ENCODE data around the gene CYP11A1.
"Not testable (repeated sequence)": the region's sequence is repeated elsewhere in the genome, so short reads cannot be mapped to it uniquely, and the experiment has no call there.

Gene CYP11A1

DNA sequence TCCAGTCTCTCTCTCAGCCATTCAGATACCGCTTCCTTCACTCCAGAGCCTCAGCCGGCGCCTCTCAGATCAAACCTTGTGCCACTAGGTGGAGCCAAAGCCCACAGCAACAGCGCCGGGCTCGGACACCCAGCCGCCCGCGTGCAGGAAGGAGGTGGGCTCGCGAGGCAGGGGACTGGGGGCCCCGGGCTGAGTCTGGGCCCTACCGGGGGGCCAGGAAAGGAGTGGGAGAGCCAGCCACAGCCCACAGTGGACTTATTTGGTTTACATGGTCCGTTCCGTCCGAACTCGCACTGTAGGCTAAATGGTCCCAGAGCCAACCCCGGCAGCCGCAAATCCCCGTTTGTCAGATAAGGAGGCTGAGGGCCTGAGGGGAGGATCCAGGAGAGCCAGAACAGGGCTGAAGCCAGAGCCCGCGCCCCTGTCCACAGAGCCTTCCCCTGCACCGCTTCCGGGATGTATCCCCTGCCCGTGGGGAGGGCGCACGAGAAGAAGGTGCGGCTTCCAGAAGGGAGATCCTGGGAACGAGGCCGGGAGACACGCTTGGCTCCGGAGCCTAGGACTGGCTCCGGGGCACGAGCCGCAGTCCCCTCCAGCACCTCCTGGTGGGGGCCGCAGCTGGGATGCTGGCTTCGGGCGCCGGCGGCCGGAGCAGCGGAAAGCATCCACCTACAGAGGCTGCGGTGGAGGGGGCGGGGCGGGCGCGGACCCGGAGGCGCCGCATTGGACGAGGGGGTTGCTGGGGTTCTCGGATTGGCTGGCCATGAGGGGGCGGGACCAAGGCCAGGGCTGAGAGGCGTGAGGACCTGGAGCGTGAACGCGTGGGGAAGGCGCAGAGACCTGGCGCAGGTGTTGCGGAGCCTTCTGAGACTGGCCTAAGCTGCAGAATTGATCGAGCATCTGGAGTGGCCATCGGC is 6.5 kb upstream of the CYP11A1 start:
- DNase-seq = peak; percentile 94

DNA sequence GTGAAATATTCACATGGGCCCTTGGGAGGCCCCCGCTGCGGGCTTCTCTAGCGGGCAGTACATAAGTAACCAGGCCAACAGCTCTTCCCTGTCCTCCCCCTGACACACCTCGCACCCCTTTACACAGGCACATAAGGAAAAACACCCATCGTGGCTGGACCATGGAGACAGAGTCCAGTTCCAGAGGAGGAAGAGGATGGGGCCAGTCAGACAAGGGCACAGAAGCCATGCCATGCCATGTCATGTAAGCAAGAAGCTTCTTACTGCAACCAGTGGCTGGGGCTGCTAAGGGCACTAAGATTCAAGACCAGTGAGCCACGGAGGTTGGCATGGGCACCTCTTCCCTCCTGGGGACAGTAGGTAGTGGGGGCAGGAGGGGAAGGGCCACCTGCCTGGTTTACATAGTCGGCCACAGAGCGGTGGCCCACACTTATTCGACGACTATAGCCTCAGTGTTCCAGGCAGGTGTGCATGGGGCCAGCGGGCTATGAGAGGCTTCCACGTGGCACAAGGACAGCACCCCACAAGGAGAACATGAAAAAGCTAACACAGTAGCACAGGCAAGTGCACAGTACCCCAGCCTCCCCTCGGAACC is 5.7 kb upstream of the CYP11A1 start:
- DNase-seq = no peak

DNA sequence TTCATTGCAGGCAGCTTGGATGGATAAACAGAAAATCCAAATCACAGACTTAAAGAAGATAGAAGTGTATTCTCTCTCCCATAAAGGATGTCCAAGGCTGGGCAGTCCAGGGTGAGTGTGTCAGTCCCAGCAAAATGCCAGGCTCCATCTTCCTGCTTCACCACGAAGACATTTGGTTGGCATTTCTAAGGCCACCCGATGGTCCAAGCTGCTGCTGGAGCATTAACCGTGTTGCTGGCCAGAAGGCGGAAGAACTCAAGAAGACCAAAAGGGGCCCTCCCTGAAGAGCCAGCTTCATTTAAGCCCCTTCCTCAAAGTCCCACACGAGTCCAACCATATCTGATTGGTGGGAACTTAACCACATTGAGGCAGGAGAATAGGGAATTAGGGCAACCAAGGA is 3.0 kb upstream of the CYP11A1 start:
- DNase-seq = no peak

DNA sequence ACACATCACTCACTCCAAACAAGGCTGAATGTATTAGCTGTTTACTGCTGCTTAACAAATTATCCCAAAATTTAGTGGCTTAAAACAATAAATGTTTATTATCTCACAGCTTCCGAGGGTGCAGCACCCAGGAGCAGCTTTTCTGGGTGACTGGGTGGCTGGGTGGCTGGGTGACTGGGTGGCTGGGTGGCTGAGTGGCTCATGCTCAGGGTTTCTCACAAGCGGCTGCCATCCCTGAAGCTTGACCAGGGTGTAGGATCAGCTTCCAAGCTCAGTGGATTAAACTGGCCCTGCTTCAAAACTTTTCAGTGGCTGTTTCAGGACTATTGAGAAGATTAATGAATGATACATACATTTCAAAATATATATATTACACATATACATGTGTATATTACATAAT is 2.3 kb upstream of the CYP11A1 start:
- no peak for DNase-seq

DNA sequence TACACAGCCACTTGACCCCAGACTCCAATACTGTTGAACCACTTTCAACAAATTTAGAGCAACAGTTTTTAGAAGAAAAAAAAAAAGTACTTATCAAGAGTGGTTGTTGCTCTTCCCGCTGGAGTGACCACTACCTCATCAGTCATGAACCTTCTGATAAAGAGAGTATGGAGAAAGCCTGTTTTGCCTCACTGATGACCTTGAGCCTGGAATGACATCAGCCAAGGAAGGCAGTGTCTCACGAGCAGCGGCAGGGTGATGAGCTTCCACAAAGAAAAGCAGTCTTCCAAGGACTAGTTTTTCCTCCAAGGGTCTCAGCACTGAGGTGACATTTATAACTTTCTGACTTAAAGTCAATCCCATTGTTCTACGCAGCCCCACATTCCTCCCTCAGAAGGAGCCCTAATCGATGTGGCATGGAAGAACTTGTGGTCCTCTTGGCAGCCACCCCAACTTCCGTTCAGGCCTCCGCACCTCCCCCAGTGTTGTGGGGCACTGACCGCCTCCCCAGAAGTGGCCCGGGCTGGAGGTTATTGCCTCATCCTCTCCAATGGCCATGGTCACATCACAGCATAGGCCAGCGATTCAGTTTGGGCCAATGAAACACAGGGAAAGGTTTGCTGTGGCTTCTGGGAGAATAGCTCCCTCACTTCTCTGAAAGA is 1.8 kb upstream of the CYP11A1 start:
- no peak for DNase-seq

DNA sequence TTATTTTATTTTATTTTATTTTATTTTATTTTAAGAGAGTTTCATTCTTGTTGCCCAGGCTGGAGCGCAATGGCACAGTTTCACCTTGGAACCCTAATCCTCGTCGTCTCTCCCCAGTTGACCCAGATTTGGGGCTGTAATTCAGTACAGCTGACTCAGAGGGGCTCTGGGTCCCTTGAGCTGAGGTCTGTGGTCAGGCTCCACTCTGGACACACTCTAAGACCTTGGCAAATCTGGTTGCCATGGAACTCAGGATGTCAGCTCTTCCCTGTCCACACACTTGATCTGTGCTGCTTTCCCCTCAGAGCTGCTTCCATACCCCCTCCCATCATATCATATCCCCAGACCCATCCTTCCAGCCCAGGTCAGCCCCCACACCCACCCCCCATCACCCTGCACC is 675 bp upstream of the CYP11A1 start:
- no peak for DNase-seq

DNA sequence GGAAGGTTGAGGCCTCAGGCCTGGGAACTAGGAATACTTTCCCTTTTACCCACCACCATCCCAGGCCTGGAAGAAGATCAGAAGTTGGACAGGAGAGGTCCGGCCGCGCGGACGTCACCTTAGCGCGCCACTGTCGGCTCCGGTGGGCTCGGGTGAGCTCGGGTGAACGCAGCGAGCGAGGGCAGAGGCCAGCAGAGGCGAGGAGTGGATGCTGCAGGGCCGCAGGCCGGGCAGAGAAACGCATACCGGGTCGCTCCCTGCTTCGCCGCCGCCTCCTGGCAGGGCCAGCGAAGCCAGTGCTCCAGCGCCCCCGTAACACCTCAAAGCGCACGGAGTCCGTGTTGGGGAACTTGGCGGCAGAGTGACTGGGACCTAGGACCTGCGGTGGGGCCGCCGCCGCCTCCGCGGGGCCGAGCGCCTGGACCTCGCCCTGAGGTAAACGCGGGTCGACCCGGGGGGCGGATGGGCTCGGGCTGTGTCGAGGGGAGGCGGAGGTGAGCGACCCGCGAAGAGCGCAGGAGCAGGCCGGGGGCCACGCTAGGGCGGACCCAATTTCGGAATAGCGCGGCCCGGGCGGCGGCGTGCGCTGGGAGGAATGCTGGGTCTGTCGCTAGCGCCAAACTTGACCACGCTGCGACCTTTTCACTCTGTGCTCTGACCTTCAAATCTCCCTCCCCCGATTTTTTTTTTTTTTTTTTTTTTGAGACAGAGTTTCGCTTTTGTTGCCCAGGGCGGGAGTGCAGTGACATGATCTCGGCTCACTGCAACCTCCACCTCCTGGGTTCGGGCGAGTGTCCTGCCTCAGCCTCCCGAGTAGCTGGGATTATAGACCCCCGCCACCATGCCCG is 1.6 kb downstream of the CYP11A1 start:
- DNase-seq = no peak

DNA sequence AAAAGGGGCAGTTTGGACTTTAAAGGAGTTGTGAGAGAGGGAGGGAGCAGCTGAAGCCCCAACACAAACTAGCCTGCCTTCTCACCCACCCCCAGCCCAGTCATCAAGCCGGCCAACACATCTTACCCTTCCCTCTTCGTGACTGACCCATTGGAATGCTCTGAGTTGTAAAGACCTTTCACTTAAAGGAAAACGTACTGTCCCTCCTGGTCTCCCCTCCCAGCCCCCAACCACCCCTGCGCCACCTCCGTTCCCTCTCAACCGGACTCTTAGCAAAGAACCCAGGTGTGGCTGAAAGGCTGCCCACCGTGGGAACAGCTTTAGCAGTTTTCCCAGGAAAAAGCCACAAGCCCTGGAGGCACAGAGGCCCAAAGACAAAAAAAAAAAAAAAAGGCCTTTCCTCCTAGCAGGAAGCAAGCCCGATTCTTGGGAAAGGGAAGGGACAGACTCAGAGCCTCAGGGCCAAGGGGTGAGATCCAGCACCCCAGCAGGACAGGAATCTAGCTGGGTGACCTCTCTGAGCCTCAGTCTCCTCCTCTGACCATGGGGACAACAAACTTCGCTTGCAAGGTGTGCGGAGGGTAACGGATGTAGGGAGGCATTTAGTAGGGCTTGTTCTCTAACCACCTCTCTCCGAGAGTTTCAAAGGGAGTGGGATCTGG is 2.4 kb downstream of the CYP11A1 start:
- DNase-seq = no peak

DNA sequence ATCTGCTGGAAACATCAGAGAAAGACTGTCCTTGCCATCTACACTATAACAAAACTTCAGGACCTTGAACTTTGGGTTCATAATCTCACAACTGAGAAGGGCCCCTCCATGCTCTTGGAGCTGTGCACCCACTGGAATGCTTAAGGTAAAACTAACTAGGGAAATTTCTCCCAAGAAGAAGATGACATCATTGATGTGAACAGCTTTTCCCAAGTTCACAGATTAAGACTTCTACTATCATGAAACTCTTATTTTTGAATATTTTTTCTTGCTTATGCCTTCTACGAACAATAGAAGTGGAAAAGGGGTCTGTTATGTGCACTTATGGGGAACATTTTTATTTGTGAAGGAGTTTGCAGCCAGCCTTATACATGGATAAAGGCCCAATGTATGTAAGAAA is 5.0 kb downstream of the CYP11A1 start:
- DNase-seq = no peak

DNA sequence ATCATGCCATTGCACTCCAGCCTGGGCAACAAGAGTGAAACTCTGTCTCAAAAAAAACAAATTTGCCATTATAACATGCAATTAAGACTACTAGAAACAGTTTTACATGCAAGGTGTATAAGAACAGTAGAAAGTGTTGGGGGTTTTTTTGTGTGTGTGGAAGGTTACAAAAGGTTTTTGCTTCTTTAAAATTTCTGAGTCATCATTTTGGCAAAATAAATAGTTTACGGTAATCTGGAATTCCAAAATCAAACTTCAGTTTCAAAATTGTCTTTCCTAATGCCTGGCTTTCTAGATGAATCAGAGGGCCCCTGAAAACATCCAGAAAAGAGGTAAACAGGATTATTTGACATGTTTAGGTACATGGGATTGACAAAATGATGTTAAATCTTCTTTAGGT is 6.6 kb downstream of the CYP11A1 start:
- DNase-seq = not testable (repeated sequence)

DNA sequence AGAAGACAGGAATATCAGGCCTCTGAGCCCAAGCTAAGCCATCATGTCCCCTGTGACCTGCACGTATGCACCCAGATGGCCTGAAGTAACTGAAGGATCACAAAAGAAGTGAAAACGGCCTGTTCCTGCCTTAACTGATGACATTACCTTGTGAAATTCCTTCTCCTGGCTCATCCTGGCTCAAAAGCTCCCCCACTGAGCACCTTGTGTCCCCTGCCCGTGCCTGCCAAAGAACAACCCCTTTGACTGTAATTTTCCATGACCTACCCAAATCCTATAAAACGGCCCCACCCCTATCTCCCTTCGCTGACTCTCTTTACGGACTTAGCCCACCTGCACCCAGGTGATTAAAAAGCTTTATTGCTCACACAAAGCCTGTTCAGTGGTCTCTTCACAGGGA is 8.1 kb downstream of the CYP11A1 start:
- not testable (repeated sequence) for DNase-seq

DNA sequence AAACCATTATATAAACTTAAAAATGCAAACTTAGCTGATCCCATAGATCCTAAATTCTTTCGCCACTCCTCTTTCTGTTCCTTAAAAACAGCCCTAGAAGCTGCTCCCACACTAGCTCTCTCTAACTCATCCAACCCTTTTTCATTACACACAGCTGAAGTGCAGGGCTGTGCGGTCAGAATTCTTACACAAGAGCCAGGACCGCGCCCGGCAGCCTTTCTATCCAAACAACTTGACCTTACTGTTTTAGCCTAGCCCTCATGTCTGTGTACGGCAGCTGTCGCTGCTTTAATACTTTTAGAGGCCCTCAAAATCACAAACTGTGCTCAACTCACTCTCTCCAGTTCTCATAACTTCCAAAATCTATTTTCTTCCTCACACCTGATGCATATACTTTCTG is 9.9 kb downstream of the CYP11A1 start:
- not testable (repeated sequence) for DNase-seq

DNA sequence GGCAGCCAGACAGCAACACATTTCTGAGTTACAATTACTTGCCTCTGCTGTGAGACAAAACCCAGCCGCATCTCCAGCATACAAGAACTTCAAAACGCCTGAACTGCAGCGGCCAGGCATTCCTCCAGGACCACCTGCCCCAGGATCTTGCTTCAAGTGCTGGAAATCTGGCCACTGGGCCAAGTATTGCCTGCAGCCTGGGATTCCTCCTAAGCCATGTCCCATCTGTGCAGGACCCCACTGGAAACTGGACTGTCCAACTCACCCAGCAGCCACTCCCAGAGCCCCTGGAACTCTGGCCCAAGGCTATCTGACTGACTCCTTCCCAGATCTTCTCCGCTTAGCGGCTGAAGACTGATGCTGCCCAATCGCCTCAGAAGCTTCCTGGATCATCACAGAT is 11.4 kb downstream of the CYP11A1 start:
- not testable (repeated sequence) for DNase-seq

DNA sequence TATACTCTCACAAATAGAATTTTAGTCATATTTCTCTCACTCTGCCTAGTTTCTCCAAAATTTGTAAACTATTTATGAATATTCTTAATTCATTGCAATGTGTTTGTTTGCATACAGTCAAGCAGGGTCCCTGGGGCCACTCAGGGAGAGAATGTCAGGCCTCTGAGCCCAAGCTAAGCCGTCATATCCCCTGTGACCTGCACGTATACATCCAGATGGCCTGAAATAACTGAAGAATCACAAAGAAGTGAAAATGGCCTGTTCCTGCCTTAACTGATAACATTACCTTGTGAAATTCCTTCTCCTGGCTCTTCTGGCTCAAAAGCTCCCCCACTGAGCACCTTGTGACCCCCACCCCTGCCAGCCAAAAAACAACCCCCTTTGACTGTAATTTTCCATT is 13.5 kb downstream of the CYP11A1 start:
- DNase-seq = not testable (repeated sequence)

DNA sequence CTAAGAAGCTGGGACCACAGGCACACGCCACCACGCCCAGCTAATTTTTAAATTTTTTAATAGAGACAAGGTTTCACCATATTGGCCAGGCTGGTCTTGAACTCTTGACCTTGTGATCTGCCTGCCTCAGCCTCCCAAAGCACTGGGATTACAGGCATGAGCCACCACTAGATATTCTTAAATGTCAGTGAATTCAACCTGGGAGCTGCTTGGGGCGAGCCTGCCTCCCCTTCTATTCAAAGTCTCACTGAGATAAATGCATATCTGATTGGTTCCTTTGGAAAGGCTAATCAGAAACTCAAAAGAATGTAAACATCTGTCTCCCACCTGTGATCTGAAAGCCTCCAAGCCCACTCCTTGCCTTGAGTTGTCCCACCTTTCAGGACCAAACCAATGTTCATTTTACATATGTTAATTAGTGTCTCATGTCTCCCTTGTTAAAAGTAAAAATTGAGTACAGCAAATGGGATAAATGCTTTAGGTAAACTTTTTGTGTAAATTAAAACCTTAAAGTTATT is 15.0 kb downstream of the CYP11A1 start:
- DNase-seq = no peak

DNA sequence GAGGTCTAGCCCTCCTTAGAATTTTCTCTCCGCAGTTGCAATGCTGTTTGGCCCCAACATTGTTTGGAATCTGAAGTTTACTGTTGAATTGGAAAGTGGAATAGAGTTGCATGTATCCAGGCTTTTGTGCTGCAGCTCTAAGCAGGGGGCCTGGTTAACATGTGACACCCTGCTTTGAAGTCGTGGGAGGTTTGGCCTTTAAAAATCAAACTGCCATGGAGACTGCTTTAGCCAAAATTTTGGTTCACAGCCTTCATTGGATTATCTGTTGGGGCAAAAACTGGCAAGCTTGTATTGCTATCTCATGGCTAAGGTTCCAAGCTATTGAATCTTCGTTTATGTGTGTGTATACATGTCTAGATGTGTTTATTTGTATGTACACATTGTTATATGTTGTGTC is 15.8 kb downstream of the CYP11A1 start:
- no peak for DNase-seq

DNA sequence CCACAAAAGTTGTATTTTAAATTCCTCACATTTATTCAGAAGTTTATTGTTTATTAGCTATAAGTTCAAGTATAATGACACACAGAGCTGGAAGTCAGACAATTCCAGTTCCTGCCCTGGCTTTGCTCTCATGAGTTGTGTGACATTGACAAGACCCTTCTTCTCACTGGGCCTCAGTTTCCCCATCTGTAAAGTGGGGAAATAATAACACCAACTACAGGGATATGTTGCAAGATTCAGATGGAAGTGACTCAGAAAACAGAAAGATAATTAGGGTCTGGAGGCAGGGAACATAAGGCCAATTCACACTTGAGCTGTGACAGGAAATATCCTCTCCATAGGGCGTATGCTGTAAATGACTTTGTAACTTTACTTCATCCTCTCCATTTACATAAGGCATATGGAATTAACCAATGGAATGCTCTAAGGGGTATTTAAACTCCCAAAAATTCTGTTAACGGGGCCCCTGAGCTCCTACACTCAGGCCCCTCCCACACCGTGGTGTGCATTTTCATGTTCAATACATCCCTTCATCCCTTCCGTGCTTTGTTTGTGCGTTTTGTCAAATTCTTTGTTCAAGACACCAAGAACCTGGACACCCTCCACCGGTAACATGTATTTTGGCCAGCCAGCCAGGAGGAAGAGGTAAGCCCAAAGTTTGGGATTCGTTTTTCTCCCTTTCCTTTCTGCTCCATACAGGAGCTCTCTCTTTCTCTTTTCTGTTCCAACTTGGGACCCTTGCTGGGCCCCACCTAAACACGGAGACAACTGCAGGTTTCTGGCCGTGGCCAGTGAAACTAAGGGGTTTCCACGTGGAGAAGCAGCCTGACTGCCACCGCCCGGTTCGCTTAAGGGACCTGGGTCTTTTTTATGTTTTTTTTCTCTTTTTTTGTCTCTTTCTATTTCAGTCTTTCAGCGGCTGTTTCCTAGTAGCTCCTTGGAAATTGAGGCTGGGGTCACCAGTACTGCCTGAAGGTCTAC is 16.9 kb downstream of the CYP11A1 start:
- no peak for DNase-seq

DNA sequence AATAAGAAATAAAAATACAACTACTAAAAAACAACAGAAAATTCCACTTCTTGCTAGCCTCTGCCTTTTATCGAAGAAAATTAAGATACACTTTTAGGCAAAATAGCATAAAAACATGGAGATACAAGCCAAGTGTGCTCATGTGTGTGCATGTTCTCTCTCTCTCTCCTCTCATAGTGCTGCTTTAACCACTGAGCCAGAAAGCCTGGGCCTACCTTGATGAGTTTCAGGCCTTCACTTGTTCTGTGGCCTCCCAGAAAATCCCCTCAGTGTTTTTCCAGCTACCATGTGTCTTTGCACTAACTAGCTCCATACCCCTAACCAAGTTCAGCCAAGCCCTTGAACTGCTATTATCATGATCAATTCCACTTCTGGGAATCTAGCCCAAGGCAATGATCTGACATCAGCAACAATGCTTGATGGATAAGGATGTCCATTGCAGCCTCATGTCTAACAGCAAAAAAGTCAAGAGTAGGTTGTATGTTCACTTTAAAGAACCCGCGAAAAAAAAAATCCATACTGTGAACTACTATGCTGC is 18.1 kb downstream of the CYP11A1 start:
- no peak for DNase-seq

DNA sequence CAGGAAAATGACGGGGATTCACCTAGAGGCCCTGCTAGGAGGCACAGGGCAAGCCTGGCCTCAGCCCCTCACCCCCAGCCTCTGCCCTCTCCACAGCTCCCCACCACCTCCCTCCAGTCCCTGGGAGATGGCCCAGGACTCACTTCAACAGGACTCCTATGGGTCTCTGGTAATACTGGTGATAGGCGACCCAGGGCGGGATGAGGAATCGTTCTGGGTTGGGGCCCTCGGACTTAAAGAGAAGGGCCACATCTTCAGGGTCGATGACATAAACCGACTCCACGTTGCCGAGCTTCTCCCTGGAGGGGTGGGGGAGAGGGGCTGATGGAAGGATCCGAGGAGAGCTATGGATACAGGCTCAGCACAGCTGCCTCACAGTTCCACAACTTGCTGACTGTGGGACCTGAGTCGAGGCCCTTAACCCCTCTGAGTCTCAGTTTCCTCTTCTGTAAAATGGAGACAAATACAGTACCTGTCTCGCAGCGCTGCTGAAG is 19.6 kb downstream of the CYP11A1 start:
- DNase-seq = no peak

DNA sequence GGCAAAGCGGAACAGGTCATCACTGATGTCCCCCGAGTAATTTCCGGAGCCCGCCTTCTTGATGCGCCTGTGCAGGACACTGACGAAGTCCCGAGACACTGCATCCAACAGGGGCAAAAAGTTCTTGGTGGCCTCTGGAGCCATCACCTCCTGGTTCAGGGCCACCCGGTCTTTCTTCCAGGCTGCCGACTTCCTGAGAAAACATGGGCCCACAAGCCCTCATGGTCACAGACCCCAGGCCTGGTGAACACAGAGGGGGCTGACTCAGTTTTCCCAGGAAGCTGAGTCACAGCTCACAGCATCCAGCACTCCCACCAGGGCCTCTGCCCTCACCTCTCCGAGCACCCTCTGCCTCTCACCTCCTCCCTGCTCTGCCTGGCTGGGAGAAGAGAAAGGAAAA is 22.4 kb downstream of the CYP11A1 start:
- no peak for DNase-seq

DNA sequence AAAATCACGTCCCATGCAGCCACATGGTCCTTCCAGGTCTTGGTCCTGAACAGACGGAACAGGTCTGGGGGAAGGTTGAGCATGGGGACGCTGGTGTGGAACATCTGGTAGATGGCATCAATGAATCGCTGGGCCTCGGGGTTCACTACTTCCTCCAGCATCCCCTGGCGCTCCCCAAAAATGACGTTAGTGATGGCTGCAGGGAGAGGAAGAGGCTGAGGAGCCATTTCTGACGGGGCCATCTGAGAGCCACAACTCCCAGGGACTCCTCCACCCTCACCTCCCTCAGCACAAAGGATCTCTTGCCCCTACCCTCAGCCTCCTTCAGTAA is 23.7 kb downstream of the CYP11A1 start:
- no peak for DNase-seq
